NCI-H1694 (cell line): ENCODE data around the gene NOXA1.
"Not testable (repeated sequence)": the region's sequence is repeated elsewhere in the genome, so short reads cannot be mapped to it uniquely, and the experiment has no call there.

Source experiments
- DNase-seq: peaks from one replicate; lab custom pipeline; 2025; lab: John Stamatoyannopoulos, UW

NOXA1 gene

GRCh38 chr9:137465000-137465719 is 42.0 kb downstream of the NOXA1 start:
- DNase-seq: no peak

- DNase-seq: no peak
Measured at GRCh38 chr9:137465720-137466388, 42.7 kb downstream of the NOXA1 start.

- not testable (repeated sequence) for DNase-seq
Measured at GRCh38 chr9:137466389-137467085, 43.3 kb downstream of the NOXA1 start.

- no peak for DNase-seq
Measured at GRCh38 chr9:137467161-137467581, 44.0 kb downstream of the NOXA1 start.

- no peak for DNase-seq
Measured at GRCh38 chr9:137467896-137468295, 44.7 kb downstream of the NOXA1 start.

GRCh38 chr9:137470785-137471184 is 47.6 kb downstream of the NOXA1 start:
- DNase-seq: no peak

- DNase-seq: no peak
Measured at GRCh38 chr9:137474271-137474670, 51.1 kb downstream of the NOXA1 start.

- DNase-seq: no peak
Measured at GRCh38 chr9:137475666-137476065, 52.5 kb downstream of the NOXA1 start.

- no peak for DNase-seq
Measured at GRCh38 chr9:137476856-137477255, 53.7 kb downstream of the NOXA1 start.

- no peak for DNase-seq
Measured at GRCh38 chr9:137477778-137478612, 54.8 kb downstream of the NOXA1 start.

GRCh38 chr9:137478613-137478961 is 55.4 kb downstream of the NOXA1 start:
- DNase-seq: no peak

- DNase-seq: no peak
Measured at GRCh38 chr9:137478962-137479861, 56.0 kb downstream of the NOXA1 start.

- no peak for DNase-seq
Measured at GRCh38 chr9:137479892-137480685, 56.9 kb downstream of the NOXA1 start.

- no peak for DNase-seq
Measured at GRCh38 chr9:137480686-137481683, 57.8 kb downstream of the NOXA1 start.

- no peak for DNase-seq
Measured at GRCh38 chr9:137482094-137482781, 59.0 kb downstream of the NOXA1 start.
